B cell (primary cell): ENCODE data around the gene DEDD2.

Experiments
- EZH2 ChIP-seq: IDR thresholded peaks from 2 replicates; pipeline ENCODE4 v1.6.1; 2012; ENCODE audit warnings: borderline replicate concordance, low read depth, mild to moderate bottlenecking, moderate library complexity, low read length; ENCODE audit not compliant: insufficient read depth, poor library complexity, severe bottlenecking
- TF ChIP-seq, protein P1 (sequence below): fragments of 200-600 bp; IDR thresholded peaks from one replicate; pipeline ENCODE4 v1.8.0; 2022; ENCODE audit warnings: antibody characterized with exemption, mild to moderate bottlenecking

DNA sequence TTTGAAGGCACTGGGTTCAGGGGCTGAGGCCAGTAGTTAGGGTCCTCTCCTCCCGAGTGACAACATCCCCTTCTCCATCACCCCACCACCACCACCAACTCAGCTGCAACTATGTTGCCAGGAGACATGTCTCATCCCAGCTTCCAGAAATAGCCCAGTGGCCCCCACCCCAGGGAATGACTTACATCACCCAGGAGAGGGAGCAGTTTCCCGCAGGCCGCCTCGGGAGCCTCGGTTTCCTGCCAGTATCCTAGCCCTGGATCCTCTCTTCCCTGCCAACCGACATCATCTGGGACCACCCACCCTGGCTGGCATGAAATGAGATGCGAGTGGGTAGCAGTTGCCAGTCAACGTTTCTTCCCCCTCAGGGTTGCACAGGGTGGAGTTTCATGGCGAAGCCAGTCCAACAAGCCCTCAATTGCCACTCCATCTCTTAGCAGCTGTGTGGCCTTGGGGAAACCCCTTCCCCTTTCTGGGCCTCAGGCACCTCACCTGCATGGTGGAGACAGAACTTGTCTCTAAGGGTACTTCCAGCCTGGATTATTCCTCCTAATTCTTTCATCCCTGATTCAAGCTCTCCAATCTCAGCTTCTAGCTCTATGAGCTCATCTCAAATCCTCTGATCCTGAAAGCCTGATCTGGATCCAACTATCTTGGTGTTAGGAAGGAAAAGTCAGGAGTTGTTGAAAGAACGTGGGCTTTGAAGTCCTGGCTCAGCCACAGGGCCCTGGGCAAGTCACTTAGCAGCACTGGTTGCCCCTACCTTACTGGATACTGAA is 28.9 kb upstream of the DEDD2 start:
- TF ChIP-seq, protein P1, sequence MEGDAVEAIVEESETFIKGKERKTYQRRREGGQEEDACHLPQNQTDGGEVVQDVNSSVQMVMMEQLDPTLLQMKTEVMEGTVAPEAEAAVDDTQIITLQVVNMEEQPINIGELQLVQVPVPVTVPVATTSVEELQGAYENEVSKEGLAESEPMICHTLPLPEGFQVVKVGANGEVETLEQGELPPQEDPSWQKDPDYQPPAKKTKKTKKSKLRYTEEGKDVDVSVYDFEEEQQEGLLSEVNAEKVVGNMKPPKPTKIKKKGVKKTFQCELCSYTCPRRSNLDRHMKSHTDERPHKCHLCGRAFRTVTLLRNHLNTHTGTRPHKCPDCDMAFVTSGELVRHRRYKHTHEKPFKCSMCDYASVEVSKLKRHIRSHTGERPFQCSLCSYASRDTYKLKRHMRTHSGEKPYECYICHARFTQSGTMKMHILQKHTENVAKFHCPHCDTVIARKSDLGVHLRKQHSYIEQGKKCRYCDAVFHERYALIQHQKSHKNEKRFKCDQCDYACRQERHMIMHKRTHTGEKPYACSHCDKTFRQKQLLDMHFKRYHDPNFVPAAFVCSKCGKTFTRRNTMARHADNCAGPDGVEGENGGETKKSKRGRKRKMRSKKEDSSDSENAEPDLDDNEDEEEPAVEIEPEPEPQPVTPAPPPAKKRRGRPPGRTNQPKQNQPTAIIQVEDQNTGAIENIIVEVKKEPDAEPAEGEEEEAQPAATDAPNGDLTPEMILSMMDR = no peak
- no peak for TF ChIP-seq EZH2
